ENCODE measurements around the gene CFAP210. TPM values are rescaled to one million over a fixed set of nuclear protein-coding genes. Genes with fewer than 3 reads are reported as not detected.

Gene CFAP210, protein sequence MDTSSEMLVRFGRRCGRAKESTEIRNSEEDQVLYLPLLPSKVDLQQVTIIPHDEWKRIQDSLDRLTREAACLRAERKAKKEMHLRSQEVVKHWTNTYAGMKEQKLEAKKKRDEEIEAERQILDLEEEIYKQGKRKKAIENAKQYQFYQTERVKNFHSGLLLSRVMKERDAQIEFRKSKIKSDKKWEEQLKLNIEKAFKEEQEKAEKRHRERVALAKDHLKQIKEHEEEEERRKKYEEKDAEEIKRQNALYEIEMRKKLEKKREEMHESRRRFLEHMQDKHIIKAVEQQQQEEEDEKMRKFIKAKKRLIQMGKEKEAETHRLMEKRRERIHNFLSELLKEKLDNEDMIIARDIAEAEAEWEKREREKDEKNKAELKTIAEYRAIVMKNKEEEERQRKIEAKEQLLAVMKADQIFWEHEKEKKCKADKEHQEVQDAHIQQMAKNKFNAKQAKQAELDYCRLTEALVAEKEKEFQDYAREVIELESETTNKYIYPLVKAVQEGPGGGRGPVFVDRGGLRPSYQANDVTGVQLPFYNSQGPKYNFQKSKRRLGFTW
- 0.13 to 0.89 TPM (median 0.41 TPM) in 5 replicates for total RNA-seq (2022; extraction: Qiagen RNA extraction; ENCODE audit: low read depth)

GRCh38 chr2:169694113-169694893 is at the start of gene CFAP210, which contains the start of gene PHOSPHO2:
CFAP210 (minus strand) TSS chr2:169694405; CDS start chr2:169694327, 78 bp downstream.
PHOSPHO2 (plus strand) TSS chr2:169694469; CDS start chr2:169700972, 6,503 bp downstream.

Other genes starting within 250 kb of the CFAP210 start
- gene BBS5, start 214.9 kb downstream of the CFAP210 start, total RNA-seq (2022; extraction: Qiagen RNA extraction; ENCODE audit: low read depth), result 4.2 to 6.2 TPM (median 6.0 TPM) in 5 replicates
- 0.15 to 0.70 TPM (median 0.29 TPM) in 5 replicates for gene KLHL41, start 184.7 kb downstream of the CFAP210 start, total RNA-seq (2022; extraction: Qiagen RNA extraction; ENCODE audit: low read depth)
- gene FASTKD1, start 120.5 kb downstream of the CFAP210 start, total RNA-seq (2022; extraction: Qiagen RNA extraction; ENCODE audit: low read depth), result 21.5 to 25.8 TPM (median 23.1 TPM) in 5 replicates
- 36.9 to 62.1 TPM (median 40.2 TPM) in 5 replicates for gene PPIG, start 110.1 kb downstream of the CFAP210 start, total RNA-seq (2022; extraction: Qiagen RNA extraction; ENCODE audit: low read depth)
- 2.0 to 3.5 TPM (median 2.5 TPM) in 5 replicates for gene PHOSPHO2, start 64 bp upstream of the CFAP210 start, total RNA-seq (2022; extraction: Qiagen RNA extraction; ENCODE audit: low read depth)
- gene KLHL23, start 39.4 kb upstream of the CFAP210 start, total RNA-seq (2022; extraction: Qiagen RNA extraction; ENCODE audit: low read depth), result 5.8 to 11.4 TPM (median 7.8 TPM) in 5 replicates
- 123 to 256 TPM (median 141 TPM) in 5 replicates for gene SSB, start 104.5 kb upstream of the CFAP210 start, total RNA-seq (2022; extraction: Qiagen RNA extraction; ENCODE audit: low read depth)
- 59.0 to 148 TPM (median 68.9 TPM) in 5 replicates for gene METTL5, start 130.5 kb upstream of the CFAP210 start, total RNA-seq (2022; extraction: Qiagen RNA extraction; ENCODE audit: low read depth)
- 7.7 to 11.3 TPM (median 10.4 TPM) in 5 replicates for gene UBR3, start 133.0 kb upstream of the CFAP210 start, total RNA-seq (2022; extraction: Qiagen RNA extraction; ENCODE audit: low read depth)